Measurements from ENCODE around the gene OPRL1. TPM values are rescaled to one million over a fixed set of nuclear protein-coding genes. Genes with fewer than 3 reads are reported as not detected.

OPRL1 gene
- total RNA-seq, 1 donor: 0.72 TPM

- Histone ChIP-seq H3K9me3 (ENCODE audit: low read depth, low read length) (no peaks in the 10 kb centered on the region), H3K4me3 (ENCODE audit: insufficient read depth, low read length) (no peak overlapping the region), H3K27me3 (ENCODE audit: insufficient read depth, low read length) (peaks cover 49% of the 10 kb centered on the region), H3K4me2 (ENCODE audit: insufficient read depth, low read length) (no peak overlapping the region), H3K36me3 (ENCODE audit: insufficient read depth, low read length) (no peaks in the 10 kb centered on the region), H3K27ac (ENCODE audit: low read depth, low read length) (no peak overlapping the region), H2AFZ (ENCODE audit: low read length) (no peak overlapping the region), H3K79me2 (ENCODE audit: insufficient read depth, low read length) (no peaks in the 10 kb centered on the region), H3K4me1 (ENCODE audit: insufficient read depth, low read length) (no peaks in the 10 kb centered on the region), H4K20me1 (ENCODE audit: insufficient read depth, low read length) (peaks cover 8% of the 10 kb centered on the region)
- no peak for DNase-seq (ENCODE audit: insufficient read length, low spot score, missing footprints)
- TF ChIP-seq CTCF (IDR thresholded peaks at IDR 0.05; ENCODE audit: extremely low read depth, low read depth, low read length): no peak
These were observed 39.4 kb upstream of the OPRL1 start for GRCh38 chr20:64040231-64041039.

GRCh38 chr20:64041040-64041780 is 38.7 kb upstream of the OPRL1 start:
- Histone ChIP-seq H3K36me3 (ENCODE audit: insufficient read depth, low read length) (no peaks in the 10 kb centered on the region), H4K20me1 (ENCODE audit: insufficient read depth, low read length) (peaks cover 4% of the 10 kb centered on the region), H3K4me3 (ENCODE audit: insufficient read depth, low read length) (no peak overlapping the region), H3K4me1 (ENCODE audit: insufficient read depth, low read length) (no peaks in the 10 kb centered on the region), H2AFZ (ENCODE audit: low read length) (no peak overlapping the region), H3K4me2 (ENCODE audit: insufficient read depth, low read length) (no peak overlapping the region), H3K9me3 (ENCODE audit: low read depth, low read length) (no peaks in the 10 kb centered on the region), H3K27ac (ENCODE audit: low read depth, low read length) (no peak overlapping the region), H3K79me2 (ENCODE audit: insufficient read depth, low read length) (no peaks in the 10 kb centered on the region), H3K27me3 (ENCODE audit: insufficient read depth, low read length) (peaks cover 51% of the 10 kb centered on the region)
- no peak for TF ChIP-seq CTCF (IDR thresholded peaks at IDR 0.05; ENCODE audit: extremely low read depth, low read depth, low read length)
- peak; percentile 88 for DNase-seq (ENCODE audit: insufficient read length, low spot score, missing footprints)

- Histone ChIP-seq H3K79me2 (ENCODE audit: insufficient read depth, low read length) (no peaks in the 10 kb centered on the region), H3K4me2 (ENCODE audit: insufficient read depth, low read length) (no peak overlapping the region), H3K4me1 (ENCODE audit: insufficient read depth, low read length) (no peaks in the 10 kb centered on the region), H3K9me3 (ENCODE audit: low read depth, low read length) (no peaks in the 10 kb centered on the region), H3K27me3 (ENCODE audit: insufficient read depth, low read length) (peaks cover 53% of the 10 kb centered on the region), H3K27ac (ENCODE audit: low read depth, low read length) (no peak overlapping the region), H2AFZ (ENCODE audit: low read length) (no peak overlapping the region), H4K20me1 (ENCODE audit: insufficient read depth, low read length) (peaks cover 1% of the 10 kb centered on the region), H3K36me3 (ENCODE audit: insufficient read depth, low read length) (no peaks in the 10 kb centered on the region), H3K4me3 (ENCODE audit: insufficient read depth, low read length) (no peak overlapping the region)
- no peak for TF ChIP-seq CTCF (IDR thresholded peaks at IDR 0.05; ENCODE audit: extremely low read depth, low read depth, low read length)
- DNase-seq (ENCODE audit: insufficient read length, low spot score, missing footprints): no peak
These were observed 38.2 kb upstream of the OPRL1 start for GRCh38 chr20:64041781-64042053.

- Histone ChIP-seq H3K79me2 (ENCODE audit: insufficient read depth, low read length) (no peaks in the 10 kb centered on the region), H3K4me2 (ENCODE audit: insufficient read depth, low read length) (peak overlapping the region; percentile 57), H2AFZ (ENCODE audit: low read length) (no peak overlapping the region), H3K4me3 (ENCODE audit: insufficient read depth, low read length) (peak overlapping the region; percentile 53), H3K27me3 (ENCODE audit: insufficient read depth, low read length) (peaks cover 51% of the 10 kb centered on the region), H3K36me3 (ENCODE audit: insufficient read depth, low read length) (no peaks in the 10 kb centered on the region), H3K9me3 (ENCODE audit: low read depth, low read length) (no peaks in the 10 kb centered on the region), H3K4me1 (ENCODE audit: insufficient read depth, low read length) (no peaks in the 10 kb centered on the region), H4K20me1 (ENCODE audit: insufficient read depth, low read length) (no peaks in the 10 kb centered on the region), H3K27ac (ENCODE audit: low read depth, low read length) (no peak overlapping the region)
- TF ChIP-seq CTCF (IDR thresholded peaks at IDR 0.05; ENCODE audit: extremely low read depth, low read depth, low read length): no peak
- DNase-seq (ENCODE audit: insufficient read length, low spot score, missing footprints): peak; percentile 84
These were observed 37.7 kb upstream of the OPRL1 start for GRCh38 chr20:64042054-64042781.

All from osteoblast (primary cell).